Smooth muscle cell (in vitro differentiated cells): ENCODE measurements around the gene GPN2. TPM values are rescaled to one million over a fixed set of nuclear protein-coding genes. Genes with fewer than 3 reads are reported as not detected.

Source experiments
- DNase-seq: peaks from one replicate; lab custom pipeline; 2025; ENCODE audit not compliant: unreplicated experiment; lab: John Stamatoyannopoulos, UW
- H2AFZ ChIP-seq: fragments of 200-600 bp; sonication (generic); 2 replicates; pipeline ENCODE4 v1.6.0; 2016; ENCODE audit warnings: antibody characterized with exemption, low read depth, mild to moderate bottlenecking
- H3F3A ChIP-seq: fragments of 200-600 bp; sonication (generic); 2 replicates; pipeline ENCODE4 v1.6.0; 2017; ENCODE audit warnings: antibody characterized with exemption, low read depth
- H3K27ac ChIP-seq: fragments of 200-600 bp; sonication (generic); 2 replicates; pipeline ENCODE4 v1.5.1; 2016; ENCODE audit warnings: low read depth, mild to moderate bottlenecking
- H3K27me3 ChIP-seq: fragments of 200-600 bp; sonication (generic); 2 replicates; pipeline ENCODE4 v1.6.1; 2016; ENCODE audit warnings: low read depth, mild to moderate bottlenecking
- H3K36me3 ChIP-seq: fragments of 200-600 bp; sonication (generic); 2 replicates; pipeline ENCODE4 v1.5.1; 2016; ENCODE audit warnings: low read depth
- H3K4me1 ChIP-seq: fragments of 200-600 bp; sonication (generic); 2 replicates; pipeline ENCODE4 v1.5.1; 2016; ENCODE audit warnings: low read depth
- H3K4me2 ChIP-seq: fragments of 200-600 bp; sonication (generic); 2 replicates; pipeline ENCODE4 v1.6.0; 2016; ENCODE audit warnings: mild to moderate bottlenecking
- H3K4me3 ChIP-seq: fragments of 200-600 bp; sonication (generic); 2 replicates; pipeline ENCODE4 v1.5.1; 2016; ENCODE audit warnings: mild to moderate bottlenecking
- H3K79me2 ChIP-seq: fragments of 200-600 bp; sonication (generic); 2 replicates; pipeline ENCODE4 v1.6.0; 2016; ENCODE audit warnings: low read depth, mild to moderate bottlenecking
- H3K9ac ChIP-seq: fragments of 200-600 bp; sonication (generic); 2 replicates; pipeline ENCODE4 v1.6.0; 2016; ENCODE audit warnings: low read depth
- H3K9me3 ChIP-seq: fragments of 200-600 bp; sonication (generic); replicated peaks from 2 replicates; pipeline ENCODE4 v1.5.1; 2016; ENCODE audit warnings: low read depth
- H4K20me1 ChIP-seq: fragments of 200-600 bp; sonication (generic); 2 replicates; pipeline ENCODE4 v1.6.0; 2016; ENCODE audit warnings: low read depth
- WGBS: methylation state at CpG from one replicate; pipeline ENCODE4 v1.1.7; 2016; ENCODE audit warnings: low lambda C conversion rate; 5-methylcytosine and 5-hydroxymethylcytosine counted together
- polyA plus RNA-seq: library from polyadenylated mRNA; unstranded; fragments of >200 nt; fragmentation: Nextera tagmentation; extraction: Ambion mirVana; gene quantifications from 2 replicates; pipeline ENCODE4 v1.2.1, GENCODE V29; 2016
- total RNA-seq: library from RNA; depleted of rRNA; stranded (reverse); fragments of >200 nt; gene quantifications from 2 replicates; pipeline ENCODE4 v1.2.3, GENCODE V29; 2014
- TF ChIP-seq, protein P1 (sequence below): fragments of 200-600 bp; sonication (generic); IDR thresholded peaks from 2 replicates; pipeline ENCODE4 v1.5.1; 2017; ENCODE audit warnings: borderline replicate concordance, mild to moderate bottlenecking, antibody characterized with exemption; ENCODE audit not compliant: insufficient read depth, poor library complexity, severe bottlenecking

GPN2 gene
- total and polyA plus RNA-seq, 2 experiments from 2014 or later, result 13.3 to 36.3 TPM

- no peaks in the 10 kb centered on the region for H3K27me3 ChIP-seq
- H3K9ac ChIP-seq, result no peak overlapping the region
- WGBS, result 68% methylated on average over 2 of the region's 2 CpGs
- no peaks in the 10 kb centered on the region for H3K4me1 ChIP-seq
- no peak overlapping the region for H3K27ac ChIP-seq
- no peaks in the 10 kb centered on the region for H4K20me1 ChIP-seq
- no peaks in the 10 kb centered on the region for H3K79me2 ChIP-seq
- no peak overlapping the region for H3K4me2 ChIP-seq
- no peak overlapping the region for H2AFZ ChIP-seq
- H3K36me3 ChIP-seq, result no peaks in the 10 kb centered on the region
- no peaks in the 10 kb centered on the region for H3F3A ChIP-seq
- TF ChIP-seq, protein P1, sequence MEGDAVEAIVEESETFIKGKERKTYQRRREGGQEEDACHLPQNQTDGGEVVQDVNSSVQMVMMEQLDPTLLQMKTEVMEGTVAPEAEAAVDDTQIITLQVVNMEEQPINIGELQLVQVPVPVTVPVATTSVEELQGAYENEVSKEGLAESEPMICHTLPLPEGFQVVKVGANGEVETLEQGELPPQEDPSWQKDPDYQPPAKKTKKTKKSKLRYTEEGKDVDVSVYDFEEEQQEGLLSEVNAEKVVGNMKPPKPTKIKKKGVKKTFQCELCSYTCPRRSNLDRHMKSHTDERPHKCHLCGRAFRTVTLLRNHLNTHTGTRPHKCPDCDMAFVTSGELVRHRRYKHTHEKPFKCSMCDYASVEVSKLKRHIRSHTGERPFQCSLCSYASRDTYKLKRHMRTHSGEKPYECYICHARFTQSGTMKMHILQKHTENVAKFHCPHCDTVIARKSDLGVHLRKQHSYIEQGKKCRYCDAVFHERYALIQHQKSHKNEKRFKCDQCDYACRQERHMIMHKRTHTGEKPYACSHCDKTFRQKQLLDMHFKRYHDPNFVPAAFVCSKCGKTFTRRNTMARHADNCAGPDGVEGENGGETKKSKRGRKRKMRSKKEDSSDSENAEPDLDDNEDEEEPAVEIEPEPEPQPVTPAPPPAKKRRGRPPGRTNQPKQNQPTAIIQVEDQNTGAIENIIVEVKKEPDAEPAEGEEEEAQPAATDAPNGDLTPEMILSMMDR, result no peak
- H3K9me3 ChIP-seq, result no peaks in the 10 kb centered on the region
- DNase-seq, result no peak
- peak overlapping the region; percentile 26 for H3K4me3 ChIP-seq
Observed at GRCh38 chr1:26912147-26912490, 22.0 kb upstream of the GPN2 start.

DNA sequence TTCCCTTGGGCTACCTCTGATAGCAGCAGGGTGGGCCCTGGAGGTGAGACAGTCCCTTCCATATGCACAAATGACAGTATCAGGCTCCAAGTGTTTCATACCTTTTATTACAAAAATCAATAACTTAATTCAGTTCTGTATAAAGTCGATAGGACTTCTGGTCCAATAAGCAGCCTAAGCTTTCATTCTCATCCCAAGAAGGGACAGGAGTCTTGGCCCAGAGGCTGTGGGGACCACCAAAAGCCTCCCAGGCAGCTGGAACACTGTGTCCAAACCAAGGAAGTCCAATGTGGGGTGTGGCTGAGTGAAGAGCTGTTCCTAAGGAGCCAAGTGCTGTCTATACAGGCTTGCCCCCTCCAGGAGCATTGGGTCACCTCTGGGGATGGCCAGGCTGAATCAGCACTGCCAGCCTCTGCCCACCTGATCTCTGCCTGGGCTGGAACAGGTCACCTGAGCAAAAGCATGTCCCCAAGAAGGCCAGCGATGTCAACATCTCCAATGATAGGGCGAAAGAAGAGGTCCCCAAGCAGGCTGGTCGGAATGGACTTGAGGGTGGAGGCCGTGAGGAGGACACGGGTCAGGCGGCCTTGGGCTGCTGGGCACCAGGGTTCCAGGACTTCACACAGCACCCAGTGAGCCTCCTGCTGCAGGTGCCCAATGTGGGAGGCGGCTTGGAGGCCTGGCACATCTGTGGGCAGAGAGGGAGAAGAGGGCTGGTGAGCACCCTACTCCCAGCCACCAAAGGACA, 21.5 kb upstream of the GPN2 start:
- no peaks in the 10 kb centered on the region for H3K9me3 ChIP-seq
- no peak overlapping the region for H3K4me2 ChIP-seq
- H3F3A ChIP-seq, result no peaks in the 10 kb centered on the region
- H4K20me1 ChIP-seq, result no peaks in the 10 kb centered on the region
- H3K4me1 ChIP-seq, result no peaks in the 10 kb centered on the region
- H3K27ac ChIP-seq, result no peak overlapping the region
- H3K36me3 ChIP-seq, result no peaks in the 10 kb centered on the region
- 89% methylated on average over 8 of the region's 8 CpGs for WGBS
- DNase-seq, result no peak
- H3K79me2 ChIP-seq, result no peaks in the 10 kb centered on the region
- no peak overlapping the region for H3K9ac ChIP-seq
- no peak overlapping the region for H3K4me3 ChIP-seq
- TF ChIP-seq, protein P1, result no peak
- H3K27me3 ChIP-seq, result no peaks in the 10 kb centered on the region
- no peak overlapping the region for H2AFZ ChIP-seq

DNA sequence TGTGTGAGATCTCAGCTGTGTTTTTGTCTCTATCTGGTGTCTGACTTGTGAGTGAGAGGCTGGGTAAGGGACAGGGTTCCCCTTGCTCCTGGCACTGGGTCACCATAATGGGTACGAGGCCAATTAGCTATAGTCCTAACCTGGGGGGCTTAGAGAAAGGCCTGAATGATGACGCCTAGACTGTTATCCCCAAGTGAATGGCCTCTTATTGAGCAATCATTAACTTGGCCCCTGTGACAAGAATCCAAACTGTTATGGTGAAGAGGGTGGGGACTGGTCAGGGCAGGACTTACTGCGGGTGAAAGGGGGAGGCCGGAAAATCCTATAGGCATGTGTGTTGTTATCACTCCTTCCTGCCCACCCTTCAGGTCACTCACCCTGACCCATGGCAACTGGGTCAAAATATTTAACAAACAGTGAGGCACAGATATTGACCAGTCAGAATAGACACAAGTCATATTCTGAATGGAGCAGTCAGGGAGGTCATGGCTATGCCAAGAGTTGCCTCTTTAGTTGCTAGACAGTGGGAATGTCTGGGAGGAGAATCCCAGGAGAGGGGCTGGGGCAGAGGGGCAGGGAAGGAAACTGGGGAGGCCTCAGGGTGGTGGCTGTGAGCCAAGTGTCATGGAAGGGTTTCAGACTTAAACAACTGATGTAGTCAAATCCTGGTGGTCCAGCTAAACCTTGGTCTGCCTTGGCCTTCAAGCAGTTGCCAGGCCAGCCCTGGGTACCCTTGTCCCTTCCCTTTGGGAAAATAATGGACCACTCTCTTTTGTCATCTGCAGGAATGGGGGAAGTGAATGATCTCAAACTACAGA, 20.5 kb upstream of the GPN2 start:
- H3F3A ChIP-seq, result no peaks in the 10 kb centered on the region
- DNase-seq, result no peak
- no peak overlapping the region for H3K4me2 ChIP-seq
- no peak overlapping the region for H2AFZ ChIP-seq
- no peak overlapping the region for H3K27ac ChIP-seq
- no peaks in the 10 kb centered on the region for H3K9me3 ChIP-seq
- H3K79me2 ChIP-seq, result no peaks in the 10 kb centered on the region
- H3K4me3 ChIP-seq, result no peak overlapping the region
- H3K9ac ChIP-seq, result no peak overlapping the region
- H3K4me1 ChIP-seq, result no peaks in the 10 kb centered on the region
- H3K27me3 ChIP-seq, result no peaks in the 10 kb centered on the region
- TF ChIP-seq, protein P1, result no peak
- no peaks in the 10 kb centered on the region for H3K36me3 ChIP-seq
- no peaks in the 10 kb centered on the region for H4K20me1 ChIP-seq
- WGBS, result 97% methylated on average over 4 of the region's 4 CpGs
